Adrenal gland (tissue), 12 donors: ENCODE measurements around the gene NFATC1. TPM values are rescaled to one million over a fixed set of nuclear protein-coding genes. Genes with fewer than 3 reads are reported as not detected.

Experiments
- DNase-seq, 7 donors: peaks; one replicate each; pipeline ENCODE4 v3.0.0-alpha.2; 2019 to 2020
- H3K27ac ChIP-seq, 5 donors: fragments of 200-600 bp; sonication (generic) in 4 of 5; 1 replicate in 3 of 5; 2 replicates in 2 of 5; pipeline versions ENCODE4 v1.5.1 to v1.8.0; 2016 to 2020; ENCODE audit warnings: mild to moderate bottlenecking in 1 of 5
- H3K27me3 ChIP-seq: fragments of 200-600 bp; 2 replicates; pipeline ENCODE4 v1.8.0; 2021
- H3K36me3 ChIP-seq, 2 donors: fragments of 200-600 bp; replicated peaks in 1 of 2; 1 replicate in 1 of 2; 2 replicates in 1 of 2; pipeline versions ENCODE4 v1.5.1 to v1.8.0; 2018 to 2022
- H3K4me1 ChIP-seq, 2 donors: fragments of 200-600 bp; replicated peaks in 1 of 2; 1 replicate in 1 of 2; 2 replicates in 1 of 2; pipeline versions ENCODE4 v1.5.1 to v1.8.0; 2018 to 2021
- H3K4me3 ChIP-seq, 4 donors: fragments of 200-600 bp; sonication (generic) in 3 of 4; one replicate each; pipeline ENCODE4 v1.5.1; 2016 to 2018
- H3K9me3 ChIP-seq, 3 donors: fragments of 200-600 bp; sonication (generic) in 1 of 3; replicated peaks in 1 of 3; 1 replicate in 2 of 3; 2 replicates in 1 of 3; pipeline versions ENCODE4 v1.5.1 to v1.8.0; 2016 to 2021
- CTCF ChIP-seq, 6 experiments: fragments of 450-650 bp in 4 of 6; fragments of 200-600 bp in 2 of 6; sonication (generic) in 1 of 6; IDR thresholded peaks; 1 replicate in 5 of 6; 2 replicates in 1 of 6; pipeline versions ENCODE4 v1.5.1 to v1.8.0; 2016 to 2021; ENCODE audit warnings: antibody characterized with exemption in 6 of 6, mild to moderate bottlenecking in 2 of 6, moderate library complexity in 1 of 6
- POLR2A ChIP-seq, 2 donors: fragments of 450-650 bp; IDR thresholded peaks; one replicate each; pipeline ENCODE4 v1.6.1; 2017; ENCODE audit warnings: antibody characterized with exemption in 2 of 2, mild to moderate bottlenecking in 2 of 2, moderate library complexity in 1 of 2
- WGBS, 4 donors: extraction: QIAGEN DNeasy Blood & Tissue Kit in 2 of 4; methylation state at CpG; one replicate each; pipeline versions ENCODE4 v1.1.5 to v1.1.7; 2013 to 2017; 5-methylcytosine and 5-hydroxymethylcytosine counted together
- intact Hi-C, 2 donors: fragments of 100-400 bp; cut with DNase I; formaldehyde crosslinking; loops; one replicate each; pipeline versions ENCODE4 v1.14.1 to v1.15.0; 2022 to 2023
- polyA plus RNA-seq, 3 donors: library from polyadenylated mRNA; stranded (reverse); fragments of 200-250 nt in 2 of 3; fragments of 350-450 nt in 1 of 3; fragmentation: Illumina TruSeq in 1 of 3; extraction: RNeasy Lipid Tissue Mini Kit (QIAGEN cat#74804) in 1 of 3; gene quantifications; one replicate each; pipeline ENCODE4 v1.2.3, GENCODE V29; 2013 to 2014
- total RNA-seq, 9 donors: library from RNA; depleted of rRNA in 4 of 9; stranded (reverse); fragments of >200 nt in 4 of 9; fragments of 120-200 nt in 1 of 9; fragmentation: NEBNext Ultra II Directional in 1 of 9; extraction: Animal tissue kit (Norgen Biotek cat#: 25700) in 1 of 9; gene quantifications; one replicate each; pipeline versions ENCODE4 v1.1.0 to v1.2.4, GENCODE V29; 2013 to 2023
- donor health status: healthy with polysubstance abuse.
- donor health status: Bipolar disorder and iron deficiency.
- donor health status: DM: yes; HTN: yes; CAD: no.
- donor health status: DM: no; HTN: no; CAD: no.
- donor health status: DM: no; HTN: no; CAD: no.
- donor health status: DM: yes; HTN: yes; CAD: no.

The NFATC1 gene
- total and polyA plus RNA-seq, 12 donors = 0.50 to 20.9 (median 6.7) TPM

- 90 to 96% (median 95%) methylated on average over 19 to 22 of the region's 22 CpGs for whole genome bisulfite sequencing, 4 donors
- no peak overlapping the region for H3K27ac ChIP-seq
- H3K4me3 ChIP-seq = no peak overlapping the region
- TF ChIP-seq CTCF (IDR thresholded peaks at IDR 0.05) = no peak
- no peak for TF ChIP-seq POLR2A (IDR thresholded peaks at IDR 0.05)
- H3K9me3 ChIP-seq = no peaks in the 10 kb centered on the region
- DNase-seq = peak in 2 of 7 donors; percentile 11 to 21
- H3K27me3 ChIP-seq = no peaks in the 10 kb centered on the region
- no peaks in the 10 kb centered on the region for H3K36me3 ChIP-seq
- no peaks in the 10 kb centered on the region for H3K4me1 ChIP-seq
- intact Hi-C loops = no loop called here
Observed at GRCh38 chr18:79518028-79518682, 122.4 kb downstream of the NFATC1 start.

DNA sequence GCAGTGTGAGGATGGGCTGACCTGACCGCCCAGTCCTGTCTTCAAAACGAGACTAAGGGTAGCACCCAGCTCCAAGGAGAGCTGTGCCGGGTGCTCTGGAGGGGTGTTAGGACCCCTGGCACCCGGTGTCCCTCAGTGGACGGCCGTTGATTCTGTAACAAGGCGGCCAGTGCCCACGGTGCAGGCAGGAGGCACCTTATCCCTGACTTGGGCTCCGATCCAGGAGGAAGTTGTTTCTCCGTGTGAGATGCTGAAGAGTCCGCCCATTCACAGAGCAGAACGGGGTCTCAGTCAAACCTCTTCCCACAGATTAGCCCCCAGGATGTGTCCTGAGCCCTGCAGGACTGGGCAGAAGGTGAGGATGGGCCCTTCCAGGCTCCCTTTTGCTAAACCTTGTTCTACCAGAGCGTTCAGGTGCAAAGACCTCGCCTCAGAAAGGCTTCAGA lies 123.0 kb downstream of the NFATC1 start:
- Histone ChIP-seq H3K9me3 (no peaks in the 10 kb centered on the region), H3K27me3 (no peaks in the 10 kb centered on the region), H3K36me3 (no peaks in the 10 kb centered on the region), H3K4me3 (no peak overlapping the region), H3K27ac (no peak overlapping the region), H3K4me1 (no peaks in the 10 kb centered on the region)
- peak in 3 of 7 donors; percentile 8 to 40 (median 9) for DNase-seq
- intact Hi-C loops = no loop called here
- TF ChIP-seq POLR2A (IDR thresholded peaks at IDR 0.05) = no peak
- TF ChIP-seq CTCF (IDR thresholded peaks at IDR 0.05) = no peak
- WGBS, 4 donors = 77 to 92% (median 88%) methylated on average over 5 to 14 of the region's 14 CpGs

- H3K36me3 ChIP-seq = no peaks in the 10 kb centered on the region
- H3K9me3 ChIP-seq = no peaks in the 10 kb centered on the region
- H3K4me3 ChIP-seq = no peak overlapping the region
- no peak overlapping the region for H3K27ac ChIP-seq
- intact Hi-C loops = loop anchor here in 1 of 2 donors (10.0 kb wide), 1 partner anchor 55 kb away; no protein-coding TSS in a partner anchor
- H3K27me3 ChIP-seq = no peaks in the 10 kb centered on the region
- 37 to 55% (median 46%) methylated on average over 22 to 37 of the region's 37 CpGs for whole genome bisulfite sequencing, 4 donors
- peak in 3 of 7 donors; percentile 9 to 42 (median 19) for DNase-seq
- TF ChIP-seq CTCF (IDR thresholded peaks at IDR 0.05) = no peak
- no peak for TF ChIP-seq POLR2A (IDR thresholded peaks at IDR 0.05)
- H3K4me1 ChIP-seq = no peaks in the 10 kb centered on the region
Observed at GRCh38 chr18:79519751-79520477, 124.2 kb downstream of the NFATC1 start.
